ENCODE measurements around the gene IGLL1.

IGLL1 gene

DNA sequence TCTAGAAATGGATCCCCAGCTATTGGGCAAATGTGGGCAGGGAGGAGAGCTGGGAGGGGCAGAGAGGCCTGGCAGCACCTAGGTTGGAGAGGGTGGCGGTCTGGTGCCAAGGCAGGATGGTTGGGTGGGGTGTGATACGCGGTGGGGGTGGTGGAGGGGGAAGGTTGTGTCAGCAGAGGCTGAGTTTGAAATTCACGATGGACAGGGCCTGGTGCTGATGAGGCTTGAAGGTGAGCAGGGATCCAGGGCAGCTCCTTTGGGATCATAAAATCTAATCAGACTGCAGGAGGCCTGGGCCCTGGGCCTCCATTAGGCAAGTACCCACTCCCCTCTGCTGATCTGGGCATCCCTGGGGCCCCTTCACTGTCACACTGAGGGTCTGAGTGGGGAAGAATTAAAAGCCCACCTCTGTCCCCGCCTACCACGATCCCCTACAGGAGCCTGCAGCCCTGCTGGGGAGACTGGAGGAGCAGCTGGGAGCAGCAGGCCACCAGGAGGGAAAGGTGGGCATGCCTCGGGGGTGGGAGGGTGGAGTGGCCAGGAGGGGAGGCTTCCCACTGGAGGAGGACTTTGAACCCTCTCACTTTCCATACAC, 24.0 kb downstream of the IGLL1 start:
- DNase-seq (ENCODE audit: low read depth): no peak
- H3K4me3 ChIP-seq (ENCODE audit: low read length): no peak overlapping the region
- TF ChIP-seq, protein P1, sequence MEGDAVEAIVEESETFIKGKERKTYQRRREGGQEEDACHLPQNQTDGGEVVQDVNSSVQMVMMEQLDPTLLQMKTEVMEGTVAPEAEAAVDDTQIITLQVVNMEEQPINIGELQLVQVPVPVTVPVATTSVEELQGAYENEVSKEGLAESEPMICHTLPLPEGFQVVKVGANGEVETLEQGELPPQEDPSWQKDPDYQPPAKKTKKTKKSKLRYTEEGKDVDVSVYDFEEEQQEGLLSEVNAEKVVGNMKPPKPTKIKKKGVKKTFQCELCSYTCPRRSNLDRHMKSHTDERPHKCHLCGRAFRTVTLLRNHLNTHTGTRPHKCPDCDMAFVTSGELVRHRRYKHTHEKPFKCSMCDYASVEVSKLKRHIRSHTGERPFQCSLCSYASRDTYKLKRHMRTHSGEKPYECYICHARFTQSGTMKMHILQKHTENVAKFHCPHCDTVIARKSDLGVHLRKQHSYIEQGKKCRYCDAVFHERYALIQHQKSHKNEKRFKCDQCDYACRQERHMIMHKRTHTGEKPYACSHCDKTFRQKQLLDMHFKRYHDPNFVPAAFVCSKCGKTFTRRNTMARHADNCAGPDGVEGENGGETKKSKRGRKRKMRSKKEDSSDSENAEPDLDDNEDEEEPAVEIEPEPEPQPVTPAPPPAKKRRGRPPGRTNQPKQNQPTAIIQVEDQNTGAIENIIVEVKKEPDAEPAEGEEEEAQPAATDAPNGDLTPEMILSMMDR (IDR thresholded peaks at IDR 0.05; ENCODE audit: insufficient read depth, low read depth, low read length, missing control alignments): no peak

DNA sequence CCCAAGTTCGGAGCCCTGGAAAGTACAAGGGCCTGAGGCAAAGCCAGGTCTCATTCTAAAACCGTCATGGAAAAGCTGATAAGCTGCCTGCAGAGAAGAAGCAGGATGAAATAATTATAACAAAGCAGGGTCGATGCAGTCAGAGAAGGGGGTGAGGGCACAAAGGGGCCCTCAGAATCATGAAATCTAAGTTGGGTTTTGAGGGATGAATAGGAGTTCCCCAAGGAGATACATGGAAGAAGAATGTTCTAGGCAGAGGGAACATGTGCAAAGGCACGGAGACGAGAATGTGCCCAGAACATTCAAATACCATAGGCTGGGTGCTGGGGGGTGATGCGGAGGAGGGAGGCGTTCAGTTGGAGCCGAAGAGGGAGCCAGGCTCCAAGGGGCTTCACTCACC, 25.0 kb downstream of the IGLL1 start:
- no peak overlapping the region for H3K4me3 ChIP-seq (ENCODE audit: low read length)
- DNase-seq (ENCODE audit: low read depth): no peak
- TF ChIP-seq, protein P1 (IDR thresholded peaks at IDR 0.05; ENCODE audit: insufficient read depth, low read depth, low read length, missing control alignments): no peak

DNA sequence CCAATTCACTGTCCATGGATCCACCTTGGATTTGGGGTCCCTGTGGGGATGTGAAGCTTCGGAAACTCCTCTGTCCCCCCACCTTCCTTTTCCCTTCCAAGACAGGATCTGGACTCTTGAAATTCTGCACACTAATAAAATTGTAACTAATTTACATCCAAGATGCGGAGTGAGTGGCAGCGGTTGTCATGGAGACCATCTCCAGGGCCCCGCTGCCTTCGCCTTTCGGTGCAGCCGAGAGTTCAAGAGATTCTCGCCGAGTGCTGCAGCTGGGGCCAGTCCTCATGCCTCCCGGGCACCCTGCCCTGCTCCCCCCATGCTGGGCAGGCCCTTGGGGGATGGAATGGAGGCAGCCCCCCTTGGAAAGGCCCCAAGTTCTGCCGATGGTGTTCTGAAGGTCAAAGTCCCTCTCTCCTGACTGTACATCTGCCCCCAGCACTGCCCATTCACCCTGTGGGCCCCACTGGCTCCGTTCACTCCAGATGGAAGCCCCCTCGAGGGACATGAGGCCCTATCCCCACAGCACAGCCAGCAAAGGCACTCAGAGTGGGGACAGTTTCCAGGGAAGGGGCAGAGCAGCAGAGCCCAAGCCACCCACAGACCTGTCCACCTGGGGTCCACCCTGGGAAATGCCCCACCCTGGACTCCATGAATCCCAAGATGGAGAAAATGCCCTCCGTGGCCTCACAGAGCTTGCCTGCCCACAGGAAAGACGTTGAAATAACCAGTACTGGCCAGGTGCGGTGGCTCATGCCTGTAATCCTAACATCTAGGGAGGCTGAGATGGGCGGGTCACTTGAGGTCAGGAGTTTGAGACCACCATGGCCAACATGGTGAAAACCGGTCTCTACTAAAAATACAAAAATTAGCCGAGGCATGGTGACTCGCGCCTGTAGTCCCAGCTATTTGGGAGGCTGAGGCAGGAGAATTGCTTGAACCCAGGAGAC, 25.9 kb downstream of the IGLL1 start:
- DNase-seq (ENCODE audit: low read depth): no peak
- H3K4me3 ChIP-seq (ENCODE audit: low read length): no peak overlapping the region
- TF ChIP-seq, protein P1 (IDR thresholded peaks at IDR 0.05; ENCODE audit: insufficient read depth, low read depth, low read length, missing control alignments): no peak

DNA sequence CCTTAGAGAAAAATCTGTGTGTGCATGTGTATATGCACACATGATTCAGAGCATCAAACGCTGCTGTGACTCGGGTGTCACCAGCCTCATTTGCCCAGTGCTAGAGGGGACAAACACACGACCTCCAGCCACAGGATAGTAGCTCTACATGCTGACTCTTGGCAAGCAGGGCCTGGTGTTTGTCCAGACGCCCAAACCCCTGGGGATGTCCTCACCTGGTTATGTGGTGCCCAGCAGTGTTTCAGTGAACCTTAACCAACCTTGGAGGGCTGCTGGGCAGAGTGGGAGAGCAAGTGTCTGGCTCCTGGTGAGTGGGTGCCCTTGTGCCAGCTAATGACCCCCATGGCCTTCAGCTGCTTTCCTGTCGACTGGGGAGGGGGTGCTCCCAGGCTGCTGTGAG, 26.7 kb downstream of the IGLL1 start:
- no peak for DNase-seq (ENCODE audit: low read depth)
- no peak overlapping the region for H3K4me3 ChIP-seq (ENCODE audit: low read length)
- TF ChIP-seq, protein P1 (IDR thresholded peaks at IDR 0.05; ENCODE audit: insufficient read depth, low read depth, low read length, missing control alignments): no peak

DNA sequence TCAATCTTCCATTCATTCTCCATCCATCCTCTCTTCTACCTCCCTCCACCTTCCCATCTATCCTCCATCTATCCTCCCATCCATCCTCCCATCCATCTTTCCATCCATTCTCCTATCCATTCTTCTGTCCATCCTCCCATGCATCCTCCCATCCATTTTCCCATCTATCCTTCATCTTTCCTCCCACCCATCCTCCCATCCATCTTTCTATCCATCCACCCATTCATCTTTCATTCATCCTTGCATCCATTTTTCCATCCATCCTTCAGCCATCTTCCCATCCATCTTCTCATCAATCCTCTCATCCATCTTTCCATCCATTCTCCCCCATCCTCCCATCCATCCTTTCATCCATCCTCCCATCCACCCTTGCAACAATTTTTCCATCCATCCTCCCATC, 27.5 kb downstream of the IGLL1 start:
- no peak for DNase-seq (ENCODE audit: low read depth)
- TF ChIP-seq, protein P1 (IDR thresholded peaks at IDR 0.05; ENCODE audit: insufficient read depth, low read depth, low read length, missing control alignments): no peak
- H3K4me3 ChIP-seq (ENCODE audit: low read length): no peak overlapping the region

DNA sequence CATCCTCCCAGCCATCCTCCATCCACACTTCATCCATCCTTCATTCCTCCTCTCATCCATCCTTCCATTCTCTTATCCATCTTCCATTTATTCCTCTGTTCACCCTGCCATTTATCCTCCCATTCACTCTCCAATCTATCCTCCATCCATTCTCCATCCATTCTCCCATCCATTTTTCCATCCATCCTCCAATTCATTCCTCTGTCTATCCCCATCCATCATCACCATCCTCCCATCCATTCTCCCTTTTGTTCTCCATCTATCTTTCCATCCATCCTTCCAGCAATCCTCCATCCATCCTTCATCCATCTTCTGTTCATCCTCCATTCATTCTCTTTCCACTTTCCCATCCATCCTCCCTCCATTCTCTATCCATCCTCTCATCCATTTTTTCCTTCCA, 28.7 kb downstream of the IGLL1 start:
- TF ChIP-seq, protein P1 (IDR thresholded peaks at IDR 0.05; ENCODE audit: insufficient read depth, low read depth, low read length, missing control alignments): no peak
- DNase-seq (ENCODE audit: low read depth): no peak
- no peak overlapping the region for H3K4me3 ChIP-seq (ENCODE audit: low read length)
